GM18511 (cell line): Measurements from ENCODE around the gene HOOK1.

ENCODE experiments used
- ATAC-seq: cut with Tn5 transposase; IDR thresholded peaks from one replicate; pipeline ENCODE4 v1.9.1; 2021; ENCODE audit warnings: mild to moderate bottlenecking, moderate library complexity; ENCODE audit not compliant: unreplicated experiment

The HOOK1 gene

GRCh38 chr1:59814901-59815825, at the start of gene HOOK1:
TSS of gene HOOK1 (plus strand) at chr1:59814949. CDS start at chr1:59815118, 169 bp downstream.
- peak; percentile 25 for ATAC-seq

GRCh38 chr1:59765011-59765730, 49.6 kb upstream of the HOOK1 start:
- no peak for ATAC-seq

DNA sequence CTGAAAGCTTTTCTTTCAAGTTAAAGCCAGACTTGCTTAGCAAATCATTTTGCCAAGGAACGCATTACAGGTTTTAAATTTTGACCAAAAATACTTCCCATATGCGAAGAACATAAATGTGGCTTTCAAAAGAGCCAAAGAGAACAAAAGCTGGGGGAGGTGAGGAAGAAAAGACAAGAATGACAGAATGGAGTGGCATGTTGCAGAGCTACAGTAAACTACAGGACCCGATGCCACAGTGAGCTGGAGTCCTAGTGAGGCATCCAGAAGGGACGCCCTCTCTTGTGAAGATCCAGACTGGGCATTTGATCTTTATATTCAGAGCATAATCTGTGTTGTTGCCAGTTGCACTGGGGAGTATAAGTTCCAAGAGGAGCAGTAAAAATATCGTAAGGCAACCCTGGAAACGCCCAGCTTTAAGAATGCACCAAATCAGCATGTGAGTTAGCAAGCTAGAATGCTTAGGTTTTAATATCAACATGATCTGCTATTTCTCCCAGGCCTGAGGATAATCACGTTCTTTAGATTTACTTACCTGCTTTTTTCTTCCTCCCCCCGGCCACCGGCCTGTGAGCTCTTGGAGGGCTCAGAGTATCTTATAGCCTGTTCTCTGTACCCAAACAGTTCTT, 48.4 kb upstream of the HOOK1 start:
- no peak for ATAC-seq

DNA sequence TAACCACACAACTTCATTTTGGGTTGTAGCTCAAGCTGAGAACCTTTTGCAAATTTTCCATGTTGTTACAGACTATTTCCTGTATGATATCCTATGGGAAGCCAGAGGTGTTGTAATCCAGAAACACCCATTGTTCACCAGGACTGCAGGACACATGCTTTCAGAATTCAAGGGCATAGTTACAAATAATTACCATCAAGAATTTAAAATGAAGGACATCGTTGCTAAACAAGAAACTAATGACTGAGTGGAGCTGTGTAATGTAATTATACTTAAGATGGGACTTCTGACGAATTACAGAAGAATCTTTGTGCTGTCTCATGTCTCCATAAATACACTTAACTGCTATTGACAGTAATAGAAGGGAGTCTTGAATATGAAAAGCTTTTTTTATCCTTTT, 47.6 kb upstream of the HOOK1 start:
- no peak for ATAC-seq

DNA sequence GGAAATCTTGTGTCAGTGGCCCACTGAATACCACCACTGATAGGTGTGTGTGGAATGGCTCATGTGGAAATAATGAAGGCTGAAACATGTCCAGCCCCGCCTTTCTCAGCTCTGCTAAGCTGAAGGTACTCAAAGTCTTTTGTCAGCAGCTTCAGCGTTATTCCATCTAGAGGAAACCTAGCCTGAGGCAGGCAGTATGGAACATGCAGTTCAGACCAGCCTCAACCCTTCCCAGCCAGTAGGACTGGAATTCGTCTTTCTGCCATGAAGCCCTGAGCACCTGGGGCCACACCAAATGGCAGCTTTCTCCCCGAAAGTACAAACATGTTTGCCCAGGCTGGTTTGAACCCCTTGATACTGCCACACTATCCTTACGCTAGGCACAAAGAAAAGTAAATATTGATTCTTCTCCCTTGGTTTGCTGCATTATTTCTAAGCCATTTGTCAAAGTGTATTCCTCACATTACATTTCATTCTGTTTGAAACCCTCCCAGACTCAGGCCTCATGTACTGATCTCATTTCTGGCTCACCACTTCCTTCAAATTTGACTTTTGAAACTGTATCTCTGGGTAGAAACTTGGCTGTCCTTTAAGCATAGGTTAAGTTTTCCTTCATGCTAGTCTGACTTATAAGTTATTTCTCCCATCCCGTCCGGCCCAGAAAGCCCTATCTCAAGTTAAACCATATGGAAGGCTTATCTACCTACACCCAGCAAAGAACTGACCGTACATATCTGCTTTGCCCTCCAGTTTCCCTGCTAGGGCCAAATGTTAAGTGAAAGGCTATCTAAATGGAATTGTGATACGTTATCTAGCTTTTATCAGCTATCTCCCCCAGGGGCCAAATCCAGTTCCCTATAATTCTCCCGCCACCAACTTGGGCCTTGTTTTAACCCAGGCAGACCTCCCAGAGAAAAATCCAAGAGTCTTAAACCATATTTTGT, 45.7 kb upstream of the HOOK1 start:
- peak; percentile 64 for ATAC-seq

- peak; percentile 35 for ATAC-seq
These were observed 45.0 kb upstream of the HOOK1 start for GRCh38 chr1:59769736-59770095.

GRCh38 chr1:59771361-59771760, 43.4 kb upstream of the HOOK1 start:
- no peak for ATAC-seq

DNA sequence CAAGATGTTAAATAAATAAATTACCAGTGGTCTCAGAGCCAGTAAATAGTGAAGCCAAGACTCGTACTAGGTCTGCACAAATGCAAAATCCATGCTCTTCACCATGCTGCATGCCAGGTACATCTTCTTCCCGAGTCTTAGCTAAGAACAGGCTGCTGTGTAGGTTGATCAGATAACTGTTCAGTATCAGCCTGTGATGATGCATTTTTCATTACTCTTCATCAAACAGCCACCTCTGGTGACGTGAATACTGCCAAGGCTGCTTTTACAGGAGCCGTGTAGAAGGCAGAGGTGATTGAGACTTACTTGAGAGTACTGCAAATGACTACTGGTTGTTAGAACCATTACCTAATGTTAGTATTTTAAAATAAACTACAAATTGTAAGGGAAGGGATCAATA, 39.3 kb upstream of the HOOK1 start:
- ATAC-seq: no peak

DNA sequence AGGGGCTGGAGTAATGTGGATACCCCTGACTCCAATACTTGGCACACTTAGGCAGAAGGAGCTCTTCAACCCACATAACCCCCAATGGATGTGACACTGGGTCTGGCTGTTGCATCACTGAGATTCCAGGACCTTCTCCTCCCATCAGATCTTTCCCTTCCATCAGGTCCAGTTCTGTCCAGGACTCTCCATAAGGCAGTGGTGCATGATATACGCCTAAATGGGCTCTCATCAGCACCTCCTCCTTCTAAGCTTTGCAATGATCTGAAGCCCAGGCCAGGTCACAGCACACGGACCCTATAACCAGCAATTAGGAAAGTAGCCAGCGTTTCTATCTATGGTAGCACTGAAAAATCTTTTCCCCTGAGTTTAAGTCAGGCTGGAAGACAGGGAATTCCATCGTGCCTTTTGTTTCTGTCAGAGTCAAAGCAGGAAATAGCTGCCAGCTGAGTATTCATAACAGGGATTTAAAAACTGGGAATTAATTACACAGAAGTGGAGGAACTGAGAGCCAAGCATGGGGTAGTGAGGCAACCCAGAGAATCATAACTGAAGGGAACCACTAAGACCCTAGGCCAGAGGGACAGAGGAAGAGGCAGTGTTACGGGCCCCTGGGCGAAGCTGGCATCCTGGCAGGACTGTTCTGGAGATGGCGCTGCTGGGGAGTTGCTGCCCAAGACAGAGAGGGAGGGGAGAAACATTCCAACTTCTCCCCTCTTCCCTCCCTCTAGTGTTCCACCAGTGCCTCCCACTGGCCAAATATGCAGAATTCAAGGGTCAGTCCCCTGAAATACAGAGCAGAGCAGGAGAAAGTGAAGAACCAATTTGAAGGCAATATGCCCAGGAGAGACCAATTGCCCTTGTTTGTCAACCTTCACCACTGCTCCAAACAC, 37.5 kb upstream of the HOOK1 start:
- no peak for ATAC-seq

DNA sequence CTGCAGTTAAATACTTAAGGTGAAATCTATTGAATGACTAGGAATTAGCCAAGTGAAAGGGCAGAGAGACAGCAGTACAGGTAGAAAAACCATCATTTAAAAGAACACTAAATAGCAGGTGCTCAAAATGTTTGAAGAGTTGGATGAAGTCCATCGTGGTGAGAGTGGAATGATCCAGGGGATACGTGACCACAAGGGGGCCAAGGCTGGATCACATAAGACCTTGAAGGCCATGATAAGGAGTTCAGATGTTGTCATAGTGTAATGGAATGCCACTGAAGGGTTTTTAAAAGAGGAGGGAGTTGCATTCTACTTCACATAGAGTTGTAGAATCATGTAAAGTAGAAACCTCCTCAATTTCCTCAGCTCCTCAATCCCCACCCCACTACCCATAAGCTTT, 34.8 kb upstream of the HOOK1 start:
- ATAC-seq: no peak

DNA sequence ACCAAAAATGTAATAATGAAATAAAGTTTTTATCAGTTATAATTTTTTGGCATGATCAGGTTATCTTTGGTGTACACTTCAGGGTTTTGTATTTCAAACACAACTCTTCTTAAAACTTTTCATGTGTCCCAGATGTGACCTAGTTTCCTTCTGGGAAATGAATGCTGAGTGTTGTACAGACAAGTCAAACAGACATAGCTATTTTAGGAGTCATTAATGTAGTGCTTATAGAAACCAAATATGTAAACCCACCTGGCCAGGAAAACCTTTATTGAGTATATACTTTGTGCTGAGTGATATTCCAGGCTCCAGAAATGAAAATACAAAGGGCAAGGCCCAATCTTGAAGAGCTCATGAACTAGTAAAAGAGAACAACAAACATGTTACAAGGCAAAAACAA, 25.9 kb upstream of the HOOK1 start:
- ATAC-seq: no peak

DNA sequence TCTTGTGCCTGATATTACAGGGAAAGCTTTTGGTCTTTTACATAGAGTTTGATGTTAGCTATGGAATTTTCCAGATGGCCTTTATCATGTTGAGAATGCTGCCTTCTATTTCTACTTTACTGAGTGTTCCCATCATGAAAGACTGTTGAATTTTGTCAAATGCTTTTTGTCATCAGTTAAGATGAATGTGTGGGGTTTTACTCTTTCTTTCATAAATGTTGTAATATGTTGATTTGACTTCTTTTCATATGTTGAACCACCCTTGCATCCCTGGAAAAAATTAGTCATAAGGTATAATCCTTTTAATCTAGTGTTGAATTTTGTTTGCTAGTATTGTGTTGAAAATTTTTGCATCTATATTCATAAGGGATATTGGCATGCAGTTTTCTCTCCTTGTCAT, 16.1 kb upstream of the HOOK1 start:
- no peak for ATAC-seq

- no peak for ATAC-seq
These were observed 11.2 kb upstream of the HOOK1 start for GRCh38 chr1:59803458-59804038.

DNA sequence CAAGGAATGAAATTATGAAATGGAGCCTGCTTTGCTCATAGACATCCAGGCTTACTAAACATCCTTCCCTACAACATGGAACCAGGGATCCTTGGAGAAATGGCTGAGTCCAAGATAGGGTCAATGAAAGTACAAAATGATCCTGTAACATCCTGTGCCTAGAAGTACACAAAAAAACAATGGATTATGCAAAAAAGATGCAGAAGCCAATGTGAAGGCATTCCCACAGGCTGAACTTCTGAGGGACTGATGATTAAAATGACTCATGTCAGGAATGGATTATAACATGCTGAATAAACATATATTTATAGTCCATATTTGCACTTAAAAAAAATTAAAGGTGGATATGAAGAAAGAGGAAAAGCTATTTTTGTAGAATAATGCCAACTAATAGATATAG, 10.4 kb upstream of the HOOK1 start:
- ATAC-seq: no peak

DNA sequence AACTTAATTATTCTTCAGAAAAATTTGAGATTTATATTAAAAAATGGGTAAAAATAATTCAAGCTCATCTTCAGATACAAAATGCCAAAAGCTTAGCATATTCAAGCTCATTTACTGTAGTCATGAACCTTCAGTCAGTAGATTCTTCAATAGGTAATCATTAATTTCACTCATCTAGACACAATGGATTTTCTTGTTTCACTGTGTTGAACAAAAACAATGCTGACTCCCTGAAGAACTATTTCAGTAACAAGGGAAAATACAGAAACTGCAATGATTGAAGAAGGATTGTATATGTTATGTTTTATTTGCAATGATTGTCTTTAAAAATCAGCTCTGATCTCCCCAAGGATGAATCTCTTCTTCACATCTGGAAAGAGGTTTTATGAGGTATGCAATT, 9.2 kb upstream of the HOOK1 start:
- no peak for ATAC-seq

DNA sequence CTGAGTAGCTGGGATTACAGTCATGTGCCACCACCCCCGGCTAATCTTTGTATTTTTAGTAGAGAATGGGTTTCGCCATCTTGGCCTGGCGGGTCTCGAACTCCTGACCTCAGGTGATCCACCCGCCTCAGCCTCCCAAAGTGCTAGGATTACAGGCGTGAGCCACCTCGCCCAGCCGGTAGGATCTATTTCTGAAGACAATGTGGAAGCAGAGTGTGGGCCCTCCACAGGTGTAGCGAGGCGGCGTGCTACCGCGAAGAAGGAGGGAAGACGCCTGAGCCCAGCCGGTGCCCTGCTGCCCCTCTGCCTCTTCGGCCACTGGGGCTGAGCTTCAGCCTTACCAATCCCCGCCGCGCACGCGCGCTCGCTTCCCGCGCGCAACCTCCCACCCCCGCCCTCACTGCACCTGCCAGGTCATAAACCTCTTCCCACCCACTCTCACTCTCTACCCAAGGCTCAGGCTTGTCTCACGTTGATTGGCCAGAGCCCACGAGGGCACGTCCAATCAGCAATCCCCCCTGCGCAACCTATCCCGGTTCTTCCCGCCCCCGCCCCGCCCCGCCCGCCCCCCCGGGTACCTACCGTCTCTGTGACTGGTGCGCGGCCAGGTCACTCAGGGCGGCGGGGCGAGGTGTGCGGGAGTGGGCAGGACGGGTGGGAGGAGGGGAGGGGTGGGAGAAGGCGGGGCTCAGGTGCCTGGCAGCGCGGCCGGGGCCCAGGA, 409 bp upstream of the HOOK1 start:
- ATAC-seq: peak; percentile 96

GRCh38 chr1:59815892-59816291, 1.1 kb downstream of the HOOK1 start:
- no peak for ATAC-seq

GRCh38 chr1:59816318-59816878, 1.6 kb downstream of the HOOK1 start:
- ATAC-seq: no peak
